ENCODE measurements around the gene PHOSPHO2.

The PHOSPHO2 gene

GRCh38 chr2:169717691-169718063 lies 23.4 kb downstream of the PHOSPHO2 start:
- DNase-seq = no peak

- DNase-seq = no peak
These were observed 24.7 kb downstream of the PHOSPHO2 start for GRCh38 chr2:169718930-169719504.

- no peak for DNase-seq
These were observed 26.7 kb downstream of the PHOSPHO2 start for GRCh38 chr2:169721016-169721415.

GRCh38 chr2:169727065-169727464 lies 32.8 kb downstream of the PHOSPHO2 start:
- DNase-seq = no peak

- DNase-seq = no peak
These were observed 35.0 kb downstream of the PHOSPHO2 start for GRCh38 chr2:169729274-169729605.

GRCh38 chr2:169732075-169732474 lies 37.8 kb downstream of the PHOSPHO2 start:
- no peak for DNase-seq

GRCh38 chr2:169732583-169733358 lies 38.5 kb downstream of the PHOSPHO2 start:
- DNase-seq = no peak

- DNase-seq = peak; percentile 69
These were observed 40.0 kb downstream of the PHOSPHO2 start for GRCh38 chr2:169734169-169734847.

- DNase-seq = no peak
These were observed 41.4 kb downstream of the PHOSPHO2 start for GRCh38 chr2:169735623-169736022.

- DNase-seq = no peak
These were observed 42.6 kb downstream of the PHOSPHO2 start for GRCh38 chr2:169736902-169737301.

- DNase-seq = no peak
These were observed 44.4 kb downstream of the PHOSPHO2 start for GRCh38 chr2:169738566-169739229.

- DNase-seq = no peak
These were observed 45.1 kb downstream of the PHOSPHO2 start for GRCh38 chr2:169739351-169739750.

- no peak for DNase-seq
These were observed 49.3 kb downstream of the PHOSPHO2 start for GRCh38 chr2:169743549-169743948.

- DNase-seq = no peak
These were observed 52.0 kb downstream of the PHOSPHO2 start for GRCh38 chr2:169746240-169746639.

- no peak for DNase-seq
These were observed 54.0 kb downstream of the PHOSPHO2 start for GRCh38 chr2:169748319-169748718.
